PC-3 (cell line): ENCODE data around the gene ASB10. TPM values are rescaled to one million over a fixed set of nuclear protein-coding genes. Genes with fewer than 3 reads are reported as not detected.

Source experiments
- ATAC-seq: fragments of 200-7000 bp; cut with Tn5 transposase; 2 replicates; pipeline ENCODE4 v1.9.1; 2020; ENCODE audit warnings: mild to moderate bottlenecking, moderate library complexity
- BruUV-seq: library from RNA; stranded (reverse); fragments of 400-500 nt; replicated peaks from 2 replicates; lab custom pipeline; 2021; lab: Mats Ljungman, UMichigan
- CTCF ChIA-PET: fragments of 300-600 bp; sonication (Branson Sonifier 250); formaldehyde crosslinking; loops from one replicate; lab custom pipeline; 2022; ENCODE audit warnings: antibody characterized with exemption; lab: Charles Lee
- POLR2A ChIA-PET: fragments of 300-600 bp; sonication (Branson Sonifier 250); formaldehyde crosslinking; loops from one replicate; lab custom pipeline; 2022; ENCODE audit warnings: antibody characterized with exemption; ENCODE audit not compliant: unreplicated experiment; lab: Charles Lee
- DNase-seq: peaks from one replicate; pipeline ENCODE4 v3.0.0-alpha.2; 2015
- H2AFZ ChIP-seq: fragments of 300-600 bp; sonication (generic); 2 replicates; pipeline ENCODE4 v1.6.0; 2016; ENCODE audit warnings: antibody characterized with exemption, low read length
- H3F3A ChIP-seq: fragments of 300-600 bp; sonication (generic); one replicate; pipeline ENCODE4 v1.6.0; 2017; ENCODE audit warnings: antibody characterized with exemption, low read length, control low read depth, mild to moderate bottlenecking; ENCODE audit not compliant: unreplicated experiment
- H3K27ac ChIP-seq: fragments of 300-600 bp; sonication (generic); 2 replicates; pipeline ENCODE4 v1.5.1; 2016; ENCODE audit warnings: mild to moderate bottlenecking, low read length
- H3K27me3 ChIP-seq: fragments of 300-600 bp; sonication (generic); 2 replicates; pipeline ENCODE4 v1.6.1; 2016; ENCODE audit warnings: low read length, mixed read lengths
- H3K36me3 ChIP-seq: fragments of 300-600 bp; sonication (generic); 2 replicates; pipeline ENCODE4 v1.6.1; 2016; ENCODE audit warnings: low read depth, mixed run types, low read length, mixed read lengths
- H3K4me1 ChIP-seq: fragments of 300-600 bp; sonication (generic); 2 replicates; pipeline ENCODE4 v1.5.1; 2016; ENCODE audit warnings: low read length; ENCODE audit not compliant: insufficient read depth
- H3K4me2 ChIP-seq: fragments of 300-600 bp; sonication (generic); 2 replicates; pipeline ENCODE4 v1.6.0; 2016; ENCODE audit warnings: low read length
- H3K4me3 ChIP-seq: fragments of 300-600 bp; sonication (generic); 2 replicates; pipeline ENCODE4 v1.5.1; 2016; ENCODE audit warnings: mild to moderate bottlenecking, low read length, mixed read lengths
- H3K79me2 ChIP-seq: fragments of 300-600 bp; sonication (generic); 2 replicates; pipeline ENCODE4 v1.6.1; 2017; ENCODE audit warnings: low read length, mixed read lengths
- H3K9ac ChIP-seq: fragments of 300-600 bp; sonication (generic); 2 replicates; pipeline ENCODE4 v1.6.0; 2016; ENCODE audit warnings: mild to moderate bottlenecking, low read length
- H3K9me2 ChIP-seq: fragments of 300-600 bp; sonication (generic); replicated peaks from 2 replicates; pipeline ENCODE4 v1.6.1; 2016; ENCODE audit warnings: mixed run types, low read length, mixed read lengths
- H3K9me3 ChIP-seq: fragments of 300-600 bp; sonication (generic); 2 replicates; pipeline ENCODE4 v1.6.1; 2016; ENCODE audit warnings: low read length, mixed read lengths
- H4K20me1 ChIP-seq: fragments of 300-600 bp; sonication (generic); 2 replicates; pipeline ENCODE4 v1.6.1; 2016; ENCODE audit warnings: low read length, mixed read lengths
- CTCF ChIP-seq: fragments of 300-600 bp; sonication (generic); conservative IDR thresholded peaks from 2 replicates; pipeline ENCODE4 v1.5.1; 2017; ENCODE audit warnings: antibody characterized with exemption, low read depth, mild to moderate bottlenecking, low read length
- EZH2 ChIP-seq: fragments of 300-600 bp; sonication (generic); IDR thresholded peaks from one replicate; pipeline ENCODE4 v1.6.1; 2017; ENCODE audit warnings: antibody characterized with exemption, mild to moderate bottlenecking, low read length; ENCODE audit not compliant: unreplicated experiment
- EZH2phosphoT487 ChIP-seq: fragments of 300-600 bp; sonication (generic); IDR thresholded peaks from 2 replicates; pipeline ENCODE4 v1.6.1; 2018; ENCODE audit warnings: mild to moderate bottlenecking, antibody characterized with exemption, low read length, borderline replicate concordance
- intact Hi-C: fragments of 100-400 bp; cut with micrococcal nuclease; formaldehyde crosslinking; loops from 2 replicates; pipeline ENCODE4 v1.9.0; 2023
- total RNA-seq: library from RNA; depleted of rRNA; stranded (reverse); fragments of >200 nt; gene quantifications from 2 replicates; pipeline ENCODE4 v1.2.3, GENCODE V29; 2014

The ASB10 gene
- total RNA-seq, 1 experiment from 2014 or later, result not detected

- no peak for TF ChIP-seq CTCF
- TF ChIP-seq EZH2phosphoT487, result no peak
- no peak for TF ChIP-seq EZH2
- ChIA-PET CTCF (no interaction called here), POLR2A (no interaction called here)
- Histone ChIP-seq H3K9me3 (no peaks in the 10 kb centered on the region), H3K4me2 (no peak overlapping the region), H3K27me3 (0 out of 2 replicates have a peak, but pooled peaks cover 14% of the 10 kb centered on the region), H3K36me3 (no peaks in the 10 kb centered on the region), H3K4me3 (no peak overlapping the region), H4K20me1 (no peaks in the 10 kb centered on the region), H3F3A (no peaks in the 10 kb centered on the region), H3K4me1 (0 out of 2 replicates have a peak, but pooled peaks cover 4% of the 10 kb centered on the region), H2AFZ (no peak overlapping the region), H3K27ac (no peak overlapping the region), H3K9me2 (no peaks in the 10 kb centered on the region), H3K79me2 (no peaks in the 10 kb centered on the region), H3K9ac (no peak overlapping the region)
- DNase-seq (no peak), ATAC-seq (no peak)
- intact Hi-C loops, result no loop called here
- no TSS peak for BruUV-seq
Observed at GRCh38 chr7:151175047-151175792, 11.8 kb downstream of the ASB10 start.

GRCh38 chr7:151174246-151175046 is 12.6 kb downstream of the ASB10 start:
- H3K4me3 ChIP-seq, result no peak overlapping the region
- no peaks in the 10 kb centered on the region for H4K20me1 ChIP-seq
- POLR2A ChIA-PET, result no interaction called here
- no peak for TF ChIP-seq CTCF
- no peak for TF ChIP-seq EZH2
- TF ChIP-seq EZH2phosphoT487, result no peak
- H3K4me2 ChIP-seq, result no peak overlapping the region
- no peaks in the 10 kb centered on the region for H3K9me3 ChIP-seq
- no peaks in the 10 kb centered on the region for H3K79me2 ChIP-seq
- H3K36me3 ChIP-seq, result no peaks in the 10 kb centered on the region
- ATAC-seq (no peak), DNase-seq (no peak)
- no peak overlapping the region for H2AFZ ChIP-seq
- H3K9ac ChIP-seq, result no peak overlapping the region
- no peaks in the 10 kb centered on the region for H3F3A ChIP-seq
- no TSS peak for BruUV-seq
- intact Hi-C loops, result loop anchor here (5.0 kb wide), 2 partner anchors 128 to 277 kb away; no protein-coding TSS in a partner anchor
- 0 out of 2 replicates have a peak, but pooled peaks cover 4% of the 10 kb centered on the region for H3K4me1 ChIP-seq
- CTCF ChIA-PET, result no interaction called here
- 0 out of 2 replicates have a peak, but pooled peaks cover 13% of the 10 kb centered on the region for H3K27me3 ChIP-seq
- H3K27ac ChIP-seq, result no peak overlapping the region
- H3K9me2 ChIP-seq, result no peaks in the 10 kb centered on the region
